ENCODE measurements around the gene TBC1D26.
"Not testable (repeated sequence)": the region's sequence is repeated elsewhere in the genome, so short reads cannot be mapped to it uniquely, and the experiment has no call there.

TBC1D26 gene

GRCh38 chr17:15744885-15745284, 12.8 kb downstream of the TBC1D26 start (continued):
- TF ChIP-seq, protein P1, sequence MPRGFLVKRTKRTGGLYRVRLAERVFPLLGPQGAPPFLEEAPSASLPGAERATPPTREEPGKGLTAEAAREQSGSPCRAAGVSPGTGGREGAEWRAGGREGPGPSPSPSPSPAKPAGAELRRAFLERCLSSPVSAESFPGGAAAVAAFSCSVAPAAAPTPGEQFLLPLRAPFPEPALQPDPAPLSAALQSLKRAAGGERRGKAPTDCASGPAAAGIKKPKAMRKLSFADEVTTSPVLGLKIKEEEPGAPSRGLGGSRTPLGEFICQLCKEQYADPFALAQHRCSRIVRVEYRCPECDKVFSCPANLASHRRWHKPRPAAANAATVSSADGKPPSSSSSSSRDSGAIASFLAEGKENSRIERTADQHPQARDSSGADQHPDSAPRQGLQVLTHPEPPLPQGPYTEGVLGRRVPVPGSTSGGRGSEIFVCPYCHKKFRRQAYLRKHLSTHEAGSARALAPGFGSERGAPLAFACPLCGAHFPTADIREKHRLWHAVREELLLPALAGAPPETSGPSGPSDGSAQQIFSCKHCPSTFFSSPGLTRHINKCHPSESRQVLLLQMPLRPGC (tag by site-specific recombination; IDR thresholded peaks at IDR 0.05) = no peak
- TF ChIP-seq ZNF768 (tag by site-specific recombination; IDR thresholded peaks at IDR 0.05) = no peak

- H3K9me3 ChIP-seq (ENCODE audit: control insufficient read depth, insufficient read depth, low read depth, low read length); POLR2A ChIA-PET; CTCF ChIA-PET; H3K4me1 ChIP-seq (ENCODE audit: control insufficient read depth, insufficient read depth, low read length); H3K27ac ChIP-seq (ENCODE audit: extremely low read depth, low read depth, low read length); H3K4me3 ChIP-seq (ENCODE audit: low read depth, low read length); H3K36me3 ChIP-seq (ENCODE audit: control insufficient read depth in 2 of 2, insufficient read depth in 1 of 2, low read length in 2 of 2): not testable (repeated sequence)
Observed at GRCh38 chr17:15749403-15749802, 17.3 kb downstream of the TBC1D26 start.

DNA sequence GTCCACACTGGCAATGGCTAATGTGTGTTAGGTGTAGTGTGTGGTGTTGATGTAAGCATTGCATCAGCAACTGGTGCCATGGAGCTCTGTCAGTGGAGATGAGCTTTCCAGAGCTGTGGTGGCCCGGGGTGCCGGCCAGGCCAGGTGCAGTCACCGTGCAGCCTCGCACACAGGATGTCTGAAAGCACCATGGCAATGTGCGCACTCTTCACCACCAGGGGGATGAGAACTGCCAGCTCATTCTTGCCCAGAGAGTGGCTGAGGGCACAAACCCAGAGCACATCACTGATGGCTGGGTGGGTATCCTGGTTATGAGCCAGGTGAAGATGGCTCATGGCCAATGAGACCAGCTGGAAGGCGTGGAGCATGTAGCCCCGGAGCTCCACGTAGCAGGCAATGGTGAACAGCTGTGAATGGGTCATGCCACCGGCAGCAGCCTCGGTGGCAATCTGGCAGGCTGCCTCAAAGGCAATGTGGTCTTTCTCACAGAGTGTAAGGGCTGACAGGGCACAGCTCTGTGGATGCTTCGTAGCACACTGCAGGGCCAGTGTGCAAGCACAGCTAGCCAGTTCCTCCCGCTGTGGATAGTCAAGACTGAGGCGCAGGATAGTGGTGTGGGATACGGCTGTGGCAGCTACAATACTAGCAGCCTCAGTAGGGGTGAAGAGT, 36.9 kb downstream of the TBC1D26 start:
- CTCF ChIA-PET; H3K4me3 ChIP-seq (ENCODE audit: low read depth, low read length); H3K4me1 ChIP-seq (ENCODE audit: control insufficient read depth, insufficient read depth, low read length); H3K27ac ChIP-seq (ENCODE audit: extremely low read depth, low read depth, low read length); POLR2A ChIA-PET; H3K9me3 ChIP-seq (ENCODE audit: control insufficient read depth, insufficient read depth, low read depth, low read length); H3K36me3 ChIP-seq (ENCODE audit: control insufficient read depth in 2 of 2, insufficient read depth in 1 of 2, low read length in 2 of 2): not testable (repeated sequence)

- H3K36me3 ChIP-seq (ENCODE audit: control insufficient read depth in 2 of 2, insufficient read depth in 1 of 2, low read length in 2 of 2); H3K27ac ChIP-seq (ENCODE audit: extremely low read depth, low read depth, low read length); H3K4me3 ChIP-seq (ENCODE audit: low read depth, low read length); POLR2A ChIA-PET; CTCF ChIA-PET; H3K4me1 ChIP-seq (ENCODE audit: control insufficient read depth, insufficient read depth, low read length); H3K9me3 ChIP-seq (ENCODE audit: control insufficient read depth, insufficient read depth, low read depth, low read length): not testable (repeated sequence)
Observed at GRCh38 chr17:15770679-15771078, 38.6 kb downstream of the TBC1D26 start.

DNA sequence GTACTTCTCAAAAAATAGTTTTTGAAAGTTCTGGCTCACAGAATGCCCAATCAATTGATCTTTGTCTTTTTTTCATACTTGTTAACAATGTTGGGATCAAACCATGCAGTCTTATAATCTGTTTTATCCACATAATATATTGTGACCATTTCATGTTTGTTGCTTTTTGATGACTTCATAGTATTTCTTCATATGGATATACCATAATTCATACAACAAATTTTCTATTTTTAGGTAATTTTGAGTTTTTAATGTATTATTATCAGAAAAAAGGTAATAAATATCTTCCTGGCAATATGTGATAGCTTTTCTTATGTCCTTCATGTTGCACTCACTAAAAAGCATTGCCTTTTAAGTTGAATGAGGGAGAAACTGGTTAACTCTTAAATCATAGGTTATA, 44.8 kb downstream of the TBC1D26 start:
- H3K27ac ChIP-seq (ENCODE audit: extremely low read depth, low read depth, low read length) = no peak overlapping the region
- POLR2A ChIA-PET = no interaction called here
- H3K4me3 ChIP-seq (ENCODE audit: low read depth, low read length) = no peak overlapping the region
- CTCF ChIA-PET = interaction anchor here (0.7 kb wide), 1 partner anchor 130 kb away, joined by 3 read pairs; no protein-coding TSS in a partner anchor
- H3K4me1 ChIP-seq (ENCODE audit: control insufficient read depth, insufficient read depth, low read length) = no peaks in the 10 kb centered on the region
- no peaks in the 10 kb centered on the region for H3K36me3 ChIP-seq (ENCODE audit: control insufficient read depth in 2 of 2, insufficient read depth in 1 of 2, low read length in 2 of 2)
- no peak for TF ChIP-seq ZNF16 (tag by site-specific recombination; IDR thresholded peaks at IDR 0.05; ENCODE audit: low read depth)
- no peak for TF ChIP-seq ZNF585B (tag by site-specific recombination; IDR thresholded peaks at IDR 0.05)
- TF ChIP-seq ZNF529 (tag by site-specific recombination; IDR thresholded peaks at IDR 0.05; ENCODE audit: insufficient replicate concordance) = no peak
- TF ChIP-seq, protein P2, sequence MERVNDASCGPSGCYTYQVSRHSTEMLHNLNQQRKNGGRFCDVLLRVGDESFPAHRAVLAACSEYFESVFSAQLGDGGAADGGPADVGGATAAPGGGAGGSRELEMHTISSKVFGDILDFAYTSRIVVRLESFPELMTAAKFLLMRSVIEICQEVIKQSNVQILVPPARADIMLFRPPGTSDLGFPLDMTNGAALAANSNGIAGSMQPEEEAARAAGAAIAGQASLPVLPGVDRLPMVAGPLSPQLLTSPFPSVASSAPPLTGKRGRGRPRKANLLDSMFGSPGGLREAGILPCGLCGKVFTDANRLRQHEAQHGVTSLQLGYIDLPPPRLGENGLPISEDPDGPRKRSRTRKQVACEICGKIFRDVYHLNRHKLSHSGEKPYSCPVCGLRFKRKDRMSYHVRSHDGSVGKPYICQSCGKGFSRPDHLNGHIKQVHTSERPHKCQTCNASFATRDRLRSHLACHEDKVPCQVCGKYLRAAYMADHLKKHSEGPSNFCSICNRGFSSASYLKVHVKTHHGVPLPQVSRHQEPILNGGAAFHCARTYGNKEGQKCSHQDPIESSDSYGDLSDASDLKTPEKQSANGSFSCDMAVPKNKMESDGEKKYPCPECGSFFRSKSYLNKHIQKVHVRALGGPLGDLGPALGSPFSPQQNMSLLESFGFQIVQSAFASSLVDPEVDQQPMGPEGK (tag by site-specific recombination; IDR thresholded peaks at IDR 0.05) = no peak
- TF ChIP-seq ZNF610 (tag by site-specific recombination; IDR thresholded peaks at IDR 0.05; ENCODE audit: borderline replicate concordance) = no peak
- TF ChIP-seq ZNF626 (tag by site-specific recombination; IDR thresholded peaks at IDR 0.05) = no peak
- no peak for TF ChIP-seq ZNF621 (tag by site-specific recombination; IDR thresholded peaks at IDR 0.05)
- no peak for TF ChIP-seq ZNF423 (tag by site-specific recombination; IDR thresholded peaks at IDR 0.05)
- TF ChIP-seq ZNF366 (tag by site-specific recombination; conservative IDR thresholded peaks at IDR 0.05) = no peak
- no peak for TF ChIP-seq ZNF473 (tag by site-specific recombination; IDR thresholded peaks at IDR 0.05)
- no peak for TF ChIP-seq ZNF664 (tag by site-specific recombination; IDR thresholded peaks at IDR 0.05)
- H3K9me3 ChIP-seq (ENCODE audit: control insufficient read depth, insufficient read depth, low read depth, low read length) = no peaks in the 10 kb centered on the region; the same call in 1 of the 2 replicates
